ENCODE results near the gene MUC5AC.

DNA sequence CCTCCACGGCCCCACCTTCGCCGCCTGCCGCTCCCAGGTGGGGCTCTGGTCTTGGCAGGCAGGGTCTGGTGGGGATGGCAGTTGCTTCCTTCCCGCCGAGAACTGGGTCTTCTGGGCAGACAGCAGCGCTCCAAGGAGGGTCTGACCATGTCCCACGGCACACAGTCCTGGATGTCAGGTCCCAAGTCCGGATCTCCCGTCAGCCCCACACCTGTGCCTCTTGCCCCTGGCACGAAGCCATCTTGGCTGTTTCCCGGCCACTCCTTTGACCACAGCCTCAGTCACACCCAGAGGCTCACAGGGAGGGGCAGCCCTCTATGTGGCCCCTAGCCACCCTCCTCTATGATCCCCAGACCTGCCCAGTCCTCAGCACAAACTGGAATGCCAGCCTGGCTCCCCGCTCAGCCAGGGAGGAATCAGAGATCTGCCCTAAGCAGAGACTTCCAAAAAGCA is 79.4 kb downstream of the MUC5AC start:
- TF ChIP-seq, protein P1, sequence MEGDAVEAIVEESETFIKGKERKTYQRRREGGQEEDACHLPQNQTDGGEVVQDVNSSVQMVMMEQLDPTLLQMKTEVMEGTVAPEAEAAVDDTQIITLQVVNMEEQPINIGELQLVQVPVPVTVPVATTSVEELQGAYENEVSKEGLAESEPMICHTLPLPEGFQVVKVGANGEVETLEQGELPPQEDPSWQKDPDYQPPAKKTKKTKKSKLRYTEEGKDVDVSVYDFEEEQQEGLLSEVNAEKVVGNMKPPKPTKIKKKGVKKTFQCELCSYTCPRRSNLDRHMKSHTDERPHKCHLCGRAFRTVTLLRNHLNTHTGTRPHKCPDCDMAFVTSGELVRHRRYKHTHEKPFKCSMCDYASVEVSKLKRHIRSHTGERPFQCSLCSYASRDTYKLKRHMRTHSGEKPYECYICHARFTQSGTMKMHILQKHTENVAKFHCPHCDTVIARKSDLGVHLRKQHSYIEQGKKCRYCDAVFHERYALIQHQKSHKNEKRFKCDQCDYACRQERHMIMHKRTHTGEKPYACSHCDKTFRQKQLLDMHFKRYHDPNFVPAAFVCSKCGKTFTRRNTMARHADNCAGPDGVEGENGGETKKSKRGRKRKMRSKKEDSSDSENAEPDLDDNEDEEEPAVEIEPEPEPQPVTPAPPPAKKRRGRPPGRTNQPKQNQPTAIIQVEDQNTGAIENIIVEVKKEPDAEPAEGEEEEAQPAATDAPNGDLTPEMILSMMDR (IDR thresholded peaks at IDR 0.05), result no peak
- TF ChIP-seq POLR2A (IDR thresholded peaks at IDR 0.05; ENCODE audit: low read depth) (no peak), EP300 (IDR thresholded peaks at IDR 0.05) (no peak), POLR2AphosphoS5 (IDR thresholded peaks at IDR 0.05) (no peak)
